Thyroid gland (tissue), 4 donors: ENCODE results near the gene FCHO1.

Experiments
- CTCF ChIP-seq, 6 experiments: fragments of 200-600 bp in 3 of 6; fragments of 450-650 bp in 3 of 6; sonication (generic) in 3 of 6; IDR thresholded peaks; one replicate each; pipeline ENCODE4 v1.5.1; 2016 to 2019; ENCODE audit warnings: antibody characterized with exemption in 6 of 6, mild to moderate bottlenecking in 2 of 6, inconsistent platforms in 1 of 6, moderate library complexity in 1 of 6
- POLR2A ChIP-seq, 2 donors: fragments of 450-650 bp; IDR thresholded peaks; one replicate each; pipeline ENCODE4 v1.6.1; 2017; ENCODE audit warnings: antibody characterized with exemption in 2 of 2, mild to moderate bottlenecking in 2 of 2, moderate library complexity in 1 of 2

DNA sequence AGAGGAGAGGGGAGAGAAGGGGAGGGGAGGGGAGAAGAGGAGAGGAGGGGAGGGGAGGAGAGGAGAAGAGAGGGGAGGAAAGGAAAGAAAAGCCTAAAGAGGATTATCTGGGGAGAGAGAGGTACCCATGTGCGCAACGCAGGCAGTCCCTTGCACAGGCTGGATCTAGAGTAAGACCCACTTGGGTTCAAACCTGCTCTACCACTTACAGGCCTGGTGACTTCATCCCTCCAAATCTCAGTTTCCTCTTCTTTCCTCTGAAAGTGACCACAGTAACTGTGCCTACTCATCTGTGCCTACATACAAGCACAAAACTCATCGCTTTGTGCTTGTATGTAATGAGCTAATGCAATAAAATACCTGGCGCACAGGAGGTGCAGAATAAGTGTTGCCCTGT is 32.7 kb upstream of the FCHO1 start:
- no peak for TF ChIP-seq CTCF (IDR thresholded peaks at IDR 0.05)
- TF ChIP-seq POLR2A (IDR thresholded peaks at IDR 0.05) = no peak
